Loucy (cell line): Measurements from ENCODE around the gene SLC25A21.
"Not testable (repeated sequence)": the region's sequence is repeated elsewhere in the genome, so short reads cannot be mapped to it uniquely, and the experiment has no call there.

ENCODE experiments used
- H2AFZ ChIP-seq: fragments of 200-600 bp; sonication (generic); 2 replicates; pipeline ENCODE4 v1.6.0; 2016; ENCODE audit warnings: antibody characterized with exemption, mild to moderate bottlenecking, low read length, moderate library complexity
- H3F3A ChIP-seq: fragments of 200-600 bp; 2 replicates; pipeline ENCODE4 v1.6.0; 2016; ENCODE audit warnings: antibody characterized with exemption, low read depth, mild to moderate bottlenecking
- H3K27me3 ChIP-seq: fragments of 200-600 bp; sonication (generic); 2 replicates; pipeline ENCODE4 v1.6.1; 2014; ENCODE audit warnings: low read length, mild to moderate bottlenecking; ENCODE audit not compliant: insufficient read depth, poor library complexity, severe bottlenecking
- H3K36me3 ChIP-seq: fragments of 200-600 bp; sonication (generic); 2 replicates; pipeline ENCODE4 v1.6.1; 2016; ENCODE audit warnings: low read length; ENCODE audit not compliant: insufficient read depth
- H3K4me1 ChIP-seq: fragments of 200-600 bp; sonication (generic); 2 replicates; pipeline ENCODE4 v1.5.1; 2014; ENCODE audit warnings: low read length, mild to moderate bottlenecking; ENCODE audit not compliant: insufficient read depth, poor library complexity, severe bottlenecking
- H3K4me2 ChIP-seq: fragments of 200-600 bp; sonication (generic); 2 replicates; pipeline ENCODE4 v1.6.0; 2014; ENCODE audit warnings: antibody characterized with exemption, low read length, low read depth, mild to moderate bottlenecking; ENCODE audit not compliant: poor library complexity, severe bottlenecking
- H3K4me3 ChIP-seq: fragments of 200-600 bp; sonication (generic); 2 replicates; pipeline ENCODE4 v1.5.1; 2014; ENCODE audit warnings: low read length, mild to moderate bottlenecking, mixed read lengths; ENCODE audit not compliant: poor library complexity, severe bottlenecking
- H3K79me2 ChIP-seq: fragments of 200-600 bp; sonication (generic); 2 replicates; pipeline ENCODE4 v1.6.1; 2014; ENCODE audit warnings: low read length; ENCODE audit not compliant: insufficient read depth
- H3K9ac ChIP-seq: fragments of 200-600 bp; sonication (generic); 2 replicates; pipeline ENCODE4 v1.6.0; 2014; ENCODE audit warnings: mild to moderate bottlenecking, low read depth, low read length, moderate library complexity; ENCODE audit not compliant: poor library complexity, severe bottlenecking
- H3K9me2 ChIP-seq: fragments of 200-600 bp; sonication (generic); replicated peaks from 2 replicates; pipeline ENCODE4 v1.6.1; 2016; ENCODE audit warnings: low read depth, low read length, mixed read lengths
- H3K9me3 ChIP-seq: fragments of 200-600 bp; sonication (generic); 2 replicates; pipeline ENCODE4 v1.6.1; 2014; ENCODE audit warnings: mild to moderate bottlenecking, antibody characterized with exemption, low read length, low read depth; ENCODE audit not compliant: insufficient read depth
- H4K20me1 ChIP-seq: fragments of 200-600 bp; sonication (generic); 2 replicates; pipeline ENCODE4 v1.6.0; 2014; ENCODE audit warnings: antibody characterized with exemption, low read length, mild to moderate bottlenecking; ENCODE audit not compliant: insufficient read depth, poor library complexity, severe bottlenecking
- EZH2phosphoT487 ChIP-seq: fragments of 200-600 bp; IDR thresholded peaks from 2 replicates; pipeline ENCODE4 v1.6.1; 2018; ENCODE audit warnings: antibody characterized with exemption, mild to moderate bottlenecking, moderate library complexity, borderline replicate concordance
- TF ChIP-seq, protein P1 (sequence below): fragments of 200-600 bp; sonication (generic); conservative IDR thresholded peaks from 2 replicates; pipeline ENCODE4 v1.5.1; 2014; ENCODE audit warnings: mild to moderate bottlenecking, antibody characterized with exemption, low read length

The SLC25A21 gene

DNA sequence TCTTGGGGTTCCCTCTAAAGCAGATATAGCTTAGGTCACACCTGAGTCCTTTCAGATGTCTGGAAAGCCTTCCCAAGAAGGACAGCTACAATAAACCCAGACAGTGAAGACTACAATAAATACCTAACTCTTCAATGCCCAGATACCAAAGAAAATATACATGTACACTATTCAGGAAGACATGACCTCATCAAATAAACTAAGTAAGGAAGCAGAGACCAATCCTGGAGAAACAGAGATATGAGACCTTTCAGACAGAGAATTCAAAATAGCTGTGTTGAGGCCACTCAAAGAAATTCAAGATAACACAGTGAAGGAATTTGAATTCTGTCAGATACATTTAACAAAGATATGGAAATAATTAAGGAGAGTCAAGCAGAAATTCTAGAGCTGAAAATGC lies 40.6 kb upstream of the SLC25A21 start:
- H3K9me2 ChIP-seq: no peaks in the 10 kb centered on the region
- H3K4me3 ChIP-seq: no peak overlapping the region
- peaks cover 9% of the 10 kb centered on the region; the same call in 1 of the 2 replicates for H3K9me3 ChIP-seq
- no peak overlapping the region for H3K4me2 ChIP-seq
- no peaks in the 10 kb centered on the region for H3K79me2 ChIP-seq
- no peaks in the 10 kb centered on the region for H3K27me3 ChIP-seq
- TF ChIP-seq, protein P1, sequence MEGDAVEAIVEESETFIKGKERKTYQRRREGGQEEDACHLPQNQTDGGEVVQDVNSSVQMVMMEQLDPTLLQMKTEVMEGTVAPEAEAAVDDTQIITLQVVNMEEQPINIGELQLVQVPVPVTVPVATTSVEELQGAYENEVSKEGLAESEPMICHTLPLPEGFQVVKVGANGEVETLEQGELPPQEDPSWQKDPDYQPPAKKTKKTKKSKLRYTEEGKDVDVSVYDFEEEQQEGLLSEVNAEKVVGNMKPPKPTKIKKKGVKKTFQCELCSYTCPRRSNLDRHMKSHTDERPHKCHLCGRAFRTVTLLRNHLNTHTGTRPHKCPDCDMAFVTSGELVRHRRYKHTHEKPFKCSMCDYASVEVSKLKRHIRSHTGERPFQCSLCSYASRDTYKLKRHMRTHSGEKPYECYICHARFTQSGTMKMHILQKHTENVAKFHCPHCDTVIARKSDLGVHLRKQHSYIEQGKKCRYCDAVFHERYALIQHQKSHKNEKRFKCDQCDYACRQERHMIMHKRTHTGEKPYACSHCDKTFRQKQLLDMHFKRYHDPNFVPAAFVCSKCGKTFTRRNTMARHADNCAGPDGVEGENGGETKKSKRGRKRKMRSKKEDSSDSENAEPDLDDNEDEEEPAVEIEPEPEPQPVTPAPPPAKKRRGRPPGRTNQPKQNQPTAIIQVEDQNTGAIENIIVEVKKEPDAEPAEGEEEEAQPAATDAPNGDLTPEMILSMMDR: no peak
- no peak for TF ChIP-seq EZH2phosphoT487
- H3F3A ChIP-seq: no peaks in the 10 kb centered on the region
- H3K36me3 ChIP-seq: no peaks in the 10 kb centered on the region
- no peaks in the 10 kb centered on the region for H4K20me1 ChIP-seq
- H3K9ac ChIP-seq: no peak overlapping the region
- no peak overlapping the region for H2AFZ ChIP-seq
- H3K4me1 ChIP-seq: no peaks in the 10 kb centered on the region

DNA sequence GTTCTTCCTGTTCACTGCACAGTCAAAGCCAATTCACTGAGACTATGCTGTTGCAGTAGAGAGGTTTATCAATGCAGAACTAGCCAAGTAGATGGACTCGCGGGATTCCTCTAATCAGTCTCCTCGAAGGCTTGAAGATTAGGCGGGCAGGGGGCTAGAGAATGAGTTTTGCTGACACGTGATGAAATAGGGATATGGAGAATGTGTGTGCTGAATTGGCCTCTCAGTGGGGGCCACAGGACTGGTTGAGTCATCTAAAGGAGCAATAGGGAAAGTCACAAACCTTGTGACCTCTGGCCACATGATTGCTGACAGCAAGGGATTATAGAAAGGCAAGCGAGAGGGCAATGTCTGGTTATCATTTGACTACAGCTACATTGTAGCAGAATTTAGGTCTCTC lies 38.0 kb upstream of the SLC25A21 start:
- Histone ChIP-seq H3K27me3 (no peaks in the 10 kb centered on the region), H2AFZ (no peak overlapping the region), H3K36me3 (no peaks in the 10 kb centered on the region), H3K4me2 (no peak overlapping the region), H3K9me2 (no peaks in the 10 kb centered on the region), H4K20me1 (no peaks in the 10 kb centered on the region), H3K9ac (no peak overlapping the region), H3K4me1 (no peaks in the 10 kb centered on the region), H3K9me3 (peaks cover 12% of the 10 kb centered on the region; the same call in 1 of the 2 replicates), H3K4me3 (no peak overlapping the region), H3F3A (no peaks in the 10 kb centered on the region), H3K79me2 (no peaks in the 10 kb centered on the region)
- TF ChIP-seq, protein P1: no peak
- no peak for TF ChIP-seq EZH2phosphoT487

DNA sequence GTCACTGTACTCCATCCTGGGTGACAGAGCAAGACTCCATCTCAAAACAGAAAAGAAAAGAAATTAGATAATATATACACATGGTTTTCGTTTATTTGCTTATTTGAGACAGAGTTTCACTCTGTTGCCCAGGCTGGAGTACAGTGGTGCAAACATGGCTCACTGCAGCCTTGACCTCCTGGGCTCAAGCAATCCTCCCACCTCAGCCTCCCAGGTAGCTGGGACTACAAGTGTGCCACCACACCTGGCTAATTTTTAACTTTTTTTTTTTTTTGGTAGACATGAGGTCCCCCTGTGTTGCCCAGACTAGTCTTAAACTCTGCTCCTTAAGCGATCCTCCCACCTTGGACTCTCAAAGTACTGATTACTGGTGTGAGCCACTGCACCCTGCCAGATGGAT lies 37.2 kb upstream of the SLC25A21 start:
- not testable (repeated sequence) for H4K20me1 ChIP-seq, H3K27me3 ChIP-seq, H3K4me2 ChIP-seq, H3K4me1 ChIP-seq, H3F3A ChIP-seq, H3K4me3 ChIP-seq, H3K79me2 ChIP-seq, H2AFZ ChIP-seq, H3K9ac ChIP-seq, H3K36me3 ChIP-seq, H3K9me2 ChIP-seq
- H3K9me3 ChIP-seq: peaks cover 12% of the 10 kb centered on the region; the same call in 1 of the 2 replicates

DNA sequence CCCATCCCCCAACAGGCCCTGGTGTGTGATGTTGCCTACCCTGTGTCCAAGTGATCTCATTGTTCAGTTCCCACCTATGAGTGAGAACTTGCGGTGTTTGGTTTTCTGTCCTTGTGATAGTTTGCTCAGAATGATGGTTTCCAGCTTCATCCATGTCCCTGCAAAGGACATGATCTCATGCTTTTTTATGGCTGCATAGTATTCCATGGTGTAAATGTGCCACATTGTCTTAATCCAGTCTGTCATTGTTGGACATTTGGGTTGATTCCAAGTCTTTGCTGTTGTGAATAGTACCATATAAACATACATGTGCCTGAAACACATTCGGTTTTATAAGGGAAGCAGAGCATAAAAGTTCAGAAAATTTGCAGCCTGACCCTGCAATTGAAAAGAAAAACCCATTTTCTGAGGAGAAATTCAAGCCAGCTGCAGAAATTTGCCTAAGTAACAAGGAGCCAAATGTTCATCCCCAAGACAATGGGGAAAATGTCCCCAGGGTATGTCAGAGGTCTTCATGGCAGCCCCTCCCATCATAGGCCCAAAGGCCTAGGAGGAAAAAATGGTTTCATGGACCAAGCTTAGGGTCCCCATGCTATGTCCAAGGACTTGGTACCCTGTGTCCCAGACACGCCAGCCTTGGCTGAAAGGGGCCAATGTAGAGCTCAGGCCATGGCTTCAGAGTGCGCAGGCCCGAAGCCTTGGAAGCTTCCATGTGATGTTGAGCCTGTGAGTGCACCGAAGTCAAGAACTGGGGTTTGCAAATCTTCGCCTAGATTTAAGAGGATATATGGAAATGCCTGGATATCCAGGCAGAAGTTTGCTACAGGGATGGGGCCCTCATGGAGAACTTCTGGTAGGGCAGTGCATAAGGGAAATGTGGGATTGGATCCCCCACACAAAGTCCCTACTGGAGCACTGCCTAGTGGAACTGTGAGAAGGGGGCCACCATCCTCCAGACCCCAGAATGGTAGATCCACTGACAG lies 33.5 kb upstream of the SLC25A21 start:
- H3K9ac ChIP-seq: not testable (repeated sequence)

More for the DNA sequence above, 33.5 kb upstream of the SLC25A21 start:
- not testable (repeated sequence) for H3K4me3 ChIP-seq, H3K4me2 ChIP-seq, H3K9me2 ChIP-seq, H3K79me2 ChIP-seq, H3K4me1 ChIP-seq, H3K9me3 ChIP-seq, H4K20me1 ChIP-seq, H3K36me3 ChIP-seq, H3F3A ChIP-seq, H3K27me3 ChIP-seq, H2AFZ ChIP-seq
